Measurements from ENCODE around the gene MDM2. TPM values are rescaled to one million over a fixed set of nuclear protein-coding genes. Genes with fewer than 3 reads are reported as not detected.

The MDM2 gene
- total and polyA plus RNA-seq, 2 of the 13 experiments (the other 11 are each of a cell fraction or from before 2014, with no cell fraction given), result 29.3 to 314 TPM

GRCh38 chr12:68808388-68809189, 612 bp downstream of the MDM2 start (continued):
- TF ChIP-seq RBM39 (IDR thresholded peaks at IDR 0.05; ENCODE audit: low read depth, low read length, poor library complexity, severe bottlenecking), result peak; percentile 95
- TF ChIP-seq CHD2 (IDR thresholded peaks at IDR 0.05; ENCODE audit: low read depth, low read length), result peak; percentile 83
- no peak; the same call in 1 of the 2 replicates for TF ChIP-seq NFE2L1 (CRISPR knock-in tag; IDR thresholded peaks at IDR 0.05; ENCODE audit: borderline replicate concordance)
- peak; percentile 58; the same call in 1 of the 2 replicates for TF ChIP-seq ZNF121 (CRISPR knock-in tag; IDR thresholded peaks at IDR 0.05)
- TF ChIP-seq KLF16 (CRISPR knock-in tag; IDR thresholded peaks at IDR 0.05), result no peak; a peak in 1 of 4 replicates
- TF ChIP-seq ZNF280D (CRISPR knock-in tag; IDR thresholded peaks at IDR 0.05), result peak; percentile 75; the same call in 1 of the 2 replicates
- no peak for TF ChIP-seq ZBTB40 (IDR thresholded peaks at IDR 0.05)
- no peak; the same call in none of the 2 replicates for TF ChIP-seq ZBTB40 (CRISPR knock-in tag; IDR thresholded peaks at IDR 0.05)
- no peak for TF ChIP-seq ZFP36L2 (CRISPR knock-in tag; IDR thresholded peaks at IDR 0.05)
- TF ChIP-seq ZBTB25 (CRISPR knock-in tag; IDR thresholded peaks at IDR 0.05), result peak; percentile 60; the same call in 1 of the 2 replicates
- TF ChIP-seq SOX13 (IDR thresholded peaks at IDR 0.05), result no peak
- peak in 1 of 2 experiments; percentile 65; a peak in 1 of 4 replicates for TF ChIP-seq SOX13 (CRISPR knock-in tag; conservative IDR thresholded peaks at IDR 0.05 in 1 of 2, IDR thresholded peaks at IDR 0.05 in 1 of 2)
- no peak for TF ChIP-seq ZNF34 (CRISPR knock-in tag; IDR thresholded peaks at IDR 0.05; ENCODE audit: borderline replicate concordance)
- no peak for TF ChIP-seq SUZ12 (IDR thresholded peaks at IDR 0.05; ENCODE audit: low read depth, low read length)
- TF ChIP-seq CHCHD3 (CRISPR knock-in tag; IDR thresholded peaks at IDR 0.05), result no peak
- TF ChIP-seq POLR2A (IDR thresholded peaks at IDR 0.05; ENCODE audit: insufficient read depth in 1 of 2, low read depth in 2 of 2, low read length in 2 of 2), result peak; percentile 94 to 99

All from HepG2 (cell line).